NCI-H2171 treated with DMSO at 0.1 percent for 48 hours (cell line): ENCODE results near the gene UBE3B.
A peak's percentile ranks its signal among the peaks of the same experiment; 100 is the strongest.

ENCODE experiments used
- DNase-seq: peaks from one replicate; lab custom pipeline; 2025; lab: John Stamatoyannopoulos, UW

The UBE3B gene

DNA sequence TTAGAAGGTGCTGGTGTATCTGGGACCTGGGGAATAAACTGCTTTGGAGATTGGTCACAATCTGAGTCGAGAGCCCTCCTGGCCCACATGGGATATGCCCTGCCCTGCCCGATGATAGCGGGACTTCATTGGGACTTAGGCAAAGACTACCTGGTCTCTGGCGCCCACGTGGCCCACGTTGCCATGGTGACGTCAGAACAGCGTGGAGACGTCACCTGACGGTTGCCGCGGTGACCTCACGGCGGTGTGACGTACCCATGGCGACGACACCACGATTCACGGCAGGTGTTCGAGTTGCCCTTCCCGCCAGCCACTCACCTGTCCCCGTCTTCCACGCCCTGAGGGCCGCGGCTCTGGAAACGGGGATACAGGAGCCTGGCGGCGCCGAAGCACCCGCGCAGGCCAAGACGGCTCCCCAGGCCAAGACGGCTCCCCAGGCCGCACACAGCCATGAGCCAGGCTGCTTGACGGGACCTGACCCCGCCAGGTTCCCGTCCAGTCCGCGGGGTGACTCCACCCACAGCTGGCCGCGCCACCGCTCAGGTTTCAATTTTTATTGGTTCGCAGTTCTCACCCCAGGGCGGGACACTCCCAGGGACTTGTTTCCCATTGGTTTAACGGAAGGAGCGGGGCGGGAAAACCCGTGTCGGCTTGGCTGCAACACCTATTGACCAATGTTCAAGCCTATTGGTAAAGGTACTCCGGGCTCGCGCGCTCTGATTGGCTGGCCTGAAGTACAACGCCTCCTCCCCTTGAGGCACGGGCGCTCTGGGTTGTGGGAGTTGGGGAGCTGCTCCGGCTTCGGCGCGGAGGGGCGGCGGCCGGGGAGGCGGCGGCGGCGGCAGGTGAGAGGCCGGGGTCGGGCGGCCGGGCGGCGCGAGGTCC lies 95.8 kb downstream of the UBE3B start, which contains the start of the genes MMAB and MVK:
Gene MMAB (minus strand): TSS at position 476 of the 885 bp plus-strand sequence. CDS start 24 bp downstream, at position 452.
Gene MVK (plus strand): TSS at position 766 of the 885 bp plus-strand sequence. CDS start 1,029 bp downstream, outside the sequence.
- peak; percentile 99 for DNase-seq

DNA sequence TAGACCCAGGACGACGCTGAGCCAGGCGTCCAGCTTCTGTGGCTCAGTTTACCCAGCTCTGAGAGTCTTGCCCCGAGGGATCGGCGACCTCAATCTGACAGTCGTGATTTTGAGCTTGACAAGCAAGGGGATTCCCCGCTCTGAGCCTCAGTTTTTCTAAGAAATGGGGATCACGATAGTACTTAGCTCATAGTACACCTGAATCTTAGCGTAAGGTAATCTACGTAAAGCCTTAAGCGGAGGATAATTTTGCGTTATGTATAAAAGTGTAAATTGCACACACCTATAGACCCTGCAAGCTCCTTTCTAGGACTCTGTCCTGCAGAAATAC lies 96.4 kb downstream of the UBE3B start:
- no peak for DNase-seq

- DNase-seq, result no peak
Measured at GRCh38 chr12:109575683-109576082, 98.2 kb downstream of the UBE3B start.

GRCh38 chr12:109577311-109577710 lies 99.9 kb downstream of the UBE3B start:
- DNase-seq, result no peak

- no peak for DNase-seq
Measured at GRCh38 chr12:109578330-109578927, 101.0 kb downstream of the UBE3B start.

DNA sequence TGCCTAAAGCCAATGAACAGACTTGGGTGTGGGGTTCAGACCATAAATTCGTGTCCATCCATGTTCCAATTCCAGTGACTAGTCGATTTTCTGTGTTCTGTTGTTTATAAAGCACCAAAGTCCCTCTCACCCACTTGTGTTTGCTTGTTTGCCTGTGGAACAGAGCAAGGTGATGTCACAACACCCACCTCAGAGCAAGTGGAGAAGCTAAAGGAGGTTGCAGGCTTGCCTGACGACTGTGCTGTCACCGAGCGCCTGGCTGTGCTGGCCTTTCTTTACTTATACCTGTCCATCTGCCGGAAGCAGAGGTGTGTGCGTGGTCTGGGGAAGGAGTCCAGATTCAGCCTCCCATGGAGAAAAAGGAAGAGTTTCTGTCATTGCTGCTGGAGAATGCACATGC lies 102.2 kb downstream of the UBE3B start:
- DNase-seq, result no peak

- DNase-seq, result no peak
Measured at GRCh38 chr12:109580272-109580671, 102.8 kb downstream of the UBE3B start.

- DNase-seq, result peak; percentile 94
Measured at GRCh38 chr12:109580684-109581333, 103.4 kb downstream of the UBE3B start.

- DNase-seq, result no peak
Measured at GRCh38 chr12:109581334-109581691, 103.9 kb downstream of the UBE3B start.

DNA sequence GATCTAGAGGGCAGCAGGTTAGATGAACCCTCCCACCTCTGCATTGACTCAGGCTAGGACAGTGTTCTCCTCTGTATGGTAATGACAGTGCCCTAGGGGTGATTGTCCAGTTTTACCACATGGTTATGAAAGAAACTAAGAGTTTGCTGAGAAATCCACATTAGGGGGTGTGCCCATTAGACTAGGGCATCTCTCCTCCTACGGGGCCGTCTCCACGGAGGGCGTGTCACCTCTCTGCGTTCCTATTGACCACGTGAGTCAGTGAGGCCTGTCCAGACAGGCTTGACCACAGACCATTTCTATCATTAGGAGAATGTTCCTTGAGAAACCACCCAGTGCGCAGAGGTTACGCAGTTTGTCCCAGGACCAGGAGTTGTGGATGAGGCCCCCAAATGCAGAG lies 104.4 kb downstream of the UBE3B start:
- no peak for DNase-seq

- no peak for DNase-seq
Measured at GRCh38 chr12:109582636-109583035, 105.2 kb downstream of the UBE3B start.

GRCh38 chr12:109583733-109584132 lies 106.3 kb downstream of the UBE3B start:
- DNase-seq, result no peak
